CD4-positive, alpha-beta T cell treated with Interleukin-2 at 100 ng/mL for 4 hours (primary cell): ENCODE measurements around the gene PRSS50.

Source experiments
- DNase-seq: peaks from one replicate; pipeline ENCODE4 v3.0.0-alpha.2; 2020; ENCODE audit warnings: low spot score

PRSS50 gene

GRCh38 chr3:46670000-46670890, 47.4 kb downstream of the PRSS50 start:
- no peak for DNase-seq

GRCh38 chr3:46669191-46669999, 48.3 kb downstream of the PRSS50 start:
- no peak for DNase-seq

- DNase-seq = no peak
Observed at GRCh38 chr3:46668591-46668990, 49.1 kb downstream of the PRSS50 start.

- no peak for DNase-seq
Observed at GRCh38 chr3:46668116-46668515, 49.6 kb downstream of the PRSS50 start.

GRCh38 chr3:46667657-46668056, 50.0 kb downstream of the PRSS50 start:
- no peak for DNase-seq

DNA sequence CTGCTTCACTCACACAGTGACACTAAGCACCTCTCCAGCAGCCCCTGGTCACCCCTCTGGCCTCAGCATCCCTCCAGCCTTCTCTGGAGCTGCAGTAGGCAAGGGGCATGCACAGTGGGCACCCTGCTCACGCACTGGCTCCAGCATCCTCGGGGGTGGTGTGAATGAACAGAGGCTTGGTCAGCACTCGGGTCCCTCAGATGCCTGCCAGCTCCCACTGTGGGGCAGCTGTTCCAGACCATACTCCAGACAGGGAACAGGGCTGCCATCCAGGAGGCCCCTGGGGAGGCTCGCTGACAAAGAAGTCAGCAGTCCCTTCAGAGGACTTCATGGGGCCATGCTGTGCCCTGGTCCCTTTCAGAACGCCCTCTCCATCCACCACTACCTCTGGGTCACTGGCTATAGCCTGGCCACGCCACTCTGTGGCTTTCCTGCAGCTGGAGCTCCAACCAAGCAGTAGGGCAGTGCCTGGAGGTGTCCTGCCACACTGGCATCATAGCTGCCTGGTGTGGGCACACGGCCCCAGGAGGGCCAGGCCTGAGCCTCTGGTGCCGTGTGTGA, 50.5 kb downstream of the PRSS50 start:
- no peak for DNase-seq

- no peak for DNase-seq
Observed at GRCh38 chr3:46666453-46666845, 51.2 kb downstream of the PRSS50 start.

GRCh38 chr3:46665763-46666452, 51.8 kb downstream of the PRSS50 start:
- DNase-seq = no peak

DNA sequence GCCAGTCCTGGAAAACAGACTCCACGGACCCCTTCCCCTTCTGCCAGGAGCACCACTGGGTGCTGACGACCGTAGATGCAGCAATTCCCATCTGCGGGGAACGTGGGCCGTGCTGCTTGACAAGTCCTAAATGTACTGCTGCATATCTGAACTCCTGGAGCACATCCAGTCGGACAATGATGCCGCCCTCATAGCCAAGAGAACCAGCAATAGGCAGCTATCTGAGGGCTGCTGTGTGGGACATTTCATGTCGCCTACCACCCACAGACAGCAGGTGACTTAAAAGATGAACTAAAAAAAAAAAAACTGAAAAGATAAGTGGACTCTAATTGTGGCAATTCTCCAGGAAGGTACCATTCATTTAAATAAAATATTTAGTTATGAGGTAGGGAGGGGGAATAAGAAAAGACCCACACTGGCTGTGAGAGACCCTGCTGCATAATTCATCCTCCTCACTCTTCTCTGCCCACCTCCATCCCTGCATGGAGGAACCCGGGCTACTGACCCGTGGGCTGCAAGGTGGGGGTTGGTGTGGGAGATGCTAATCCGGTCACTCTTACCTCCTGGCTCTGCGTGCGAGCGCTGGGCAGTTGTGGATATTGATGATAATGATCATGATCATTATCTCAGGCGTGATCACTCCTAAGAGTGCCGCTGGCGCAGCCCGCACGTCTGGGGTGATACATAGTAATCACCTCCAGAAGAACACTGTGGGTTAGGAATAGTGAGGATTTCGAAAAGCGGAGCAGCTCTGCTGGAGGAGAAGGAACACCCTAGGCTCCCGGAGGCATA, 52.5 kb downstream of the PRSS50 start:
- no peak for DNase-seq

GRCh38 chr3:46664188-46664970, 53.3 kb downstream of the PRSS50 start:
- DNase-seq = no peak

GRCh38 chr3:46663591-46664135, 54.0 kb downstream of the PRSS50 start:
- DNase-seq = no peak

DNA sequence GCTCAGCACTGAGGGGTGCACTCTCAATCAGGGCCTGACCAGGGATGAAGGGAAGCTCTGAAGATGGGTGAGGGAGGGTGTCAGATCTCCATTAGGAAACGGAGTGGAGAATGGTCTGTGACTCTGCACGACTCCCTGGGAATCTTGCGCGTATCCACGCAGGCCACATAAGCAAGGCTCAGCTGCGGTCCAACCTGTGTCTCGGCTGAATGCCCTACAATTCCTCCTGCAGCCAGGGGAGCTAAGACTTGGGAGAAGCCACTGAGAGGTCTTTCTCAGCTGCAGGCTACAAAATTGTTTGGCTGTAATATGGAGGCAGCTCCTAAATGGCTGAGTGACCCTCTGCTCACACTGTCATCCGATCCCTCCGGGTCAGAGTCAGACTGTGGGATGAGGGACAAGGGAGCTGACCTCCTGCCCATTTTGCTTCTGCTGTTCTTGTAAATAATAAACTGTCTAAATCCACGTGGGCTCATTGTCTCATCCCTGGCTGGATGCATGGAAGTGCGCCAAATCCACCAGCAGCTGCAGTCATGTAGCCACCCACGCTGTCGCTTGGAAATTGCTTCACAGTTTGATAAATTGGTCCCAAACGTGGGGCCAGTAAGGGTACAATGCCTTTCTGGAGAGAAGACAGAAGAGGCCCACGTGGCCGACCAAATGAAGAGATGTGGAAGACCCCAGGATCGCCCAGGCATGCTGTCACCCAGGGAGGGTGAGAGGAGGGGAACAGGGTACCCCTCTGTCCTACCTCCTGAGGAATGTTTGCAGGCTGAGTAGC, 54.7 kb downstream of the PRSS50 start:
- DNase-seq = no peak
